Measurements from ENCODE around the gene ISCA1. TPM values are rescaled to one million over a fixed set of nuclear protein-coding genes. Genes with fewer than 3 reads are reported as not detected.

ISCA1 gene
- total RNA-seq, 1 experiment from 2014 or later = 12.5 TPM

GRCh38 chr9:86272221-86272620 is 10.1 kb downstream of the ISCA1 start:
- TF ChIP-seq CTCF (IDR thresholded peaks at IDR 0.05; ENCODE audit: unreplicated experiment) = no peak
- peaks cover 5% of the 10 kb centered on the region for H3K36me3 Mint-ChIP-seq (ENCODE audit: insufficient read depth, unreplicated experiment)
- CTCF ChIA-PET = no interaction called here

GRCh38 chr9:86263876-86264275 is 18.5 kb downstream of the ISCA1 start:
- TF ChIP-seq CTCF (IDR thresholded peaks at IDR 0.05; ENCODE audit: unreplicated experiment) = no peak
- BruUV-seq (replicated peaks) = no TSS peak
- Mint-ChIP-seq H3K36me3 (ENCODE audit: insufficient read depth, unreplicated experiment) (no peaks in the 10 kb centered on the region), H3K27me3 (ENCODE audit: unreplicated experiment) (no peaks in the 10 kb centered on the region), H3K27ac (ENCODE audit: unreplicated experiment) (no peak overlapping the region), H3K4me1 (ENCODE audit: low read depth, unreplicated experiment) (no peaks in the 10 kb centered on the region), H3K4me3 (ENCODE audit: low read depth, unreplicated experiment) (no peak overlapping the region), H3K9me3 (ENCODE audit: low read depth, unreplicated experiment) (no peaks in the 10 kb centered on the region)
- CTCF ChIA-PET = interaction anchor here (0.7 kb wide), 1 partner anchor 44 kb away, joined by 3 read pairs; no protein-coding TSS in a partner anchor
- intact Hi-C loops (cut with micrococcal nuclease; ENCODE audit: unreplicated experiment) = no loop called here
- DNase-seq = no peak

More at GRCh38 chr9:86272221-86272620, 10.1 kb downstream of the ISCA1 start:
- H3K9me3 Mint-ChIP-seq (ENCODE audit: low read depth, unreplicated experiment) = no peaks in the 10 kb centered on the region
- DNase-seq = no peak
- no peak overlapping the region for H3K27ac Mint-ChIP-seq (ENCODE audit: unreplicated experiment)
- intact Hi-C loops (cut with micrococcal nuclease; ENCODE audit: unreplicated experiment) = no loop called here
- no peaks in the 10 kb centered on the region for H3K27me3 Mint-ChIP-seq (ENCODE audit: unreplicated experiment)
- BruUV-seq (replicated peaks) = no TSS peak
- H3K4me3 Mint-ChIP-seq (ENCODE audit: low read depth, unreplicated experiment) = no peak overlapping the region
- H3K4me1 Mint-ChIP-seq (ENCODE audit: low read depth, unreplicated experiment) = peaks cover 8% of the 10 kb centered on the region

GRCh38 chr9:86262492-86262891 is 19.8 kb downstream of the ISCA1 start:
- intact Hi-C loops (cut with micrococcal nuclease; ENCODE audit: unreplicated experiment) = no loop called here
- no peak for TF ChIP-seq CTCF (IDR thresholded peaks at IDR 0.05; ENCODE audit: unreplicated experiment)
- no peak overlapping the region for H3K4me3 Mint-ChIP-seq (ENCODE audit: low read depth, unreplicated experiment)
- no peaks in the 10 kb centered on the region for H3K27me3 Mint-ChIP-seq (ENCODE audit: unreplicated experiment)
- no peak for DNase-seq
- no TSS peak for BruUV-seq (replicated peaks)
- H3K27ac Mint-ChIP-seq (ENCODE audit: unreplicated experiment) = no peak overlapping the region
- CTCF ChIA-PET = no interaction called here
- no peaks in the 10 kb centered on the region for H3K36me3 Mint-ChIP-seq (ENCODE audit: insufficient read depth, unreplicated experiment)
- no peaks in the 10 kb centered on the region for H3K4me1 Mint-ChIP-seq (ENCODE audit: low read depth, unreplicated experiment)
- no peaks in the 10 kb centered on the region for H3K9me3 Mint-ChIP-seq (ENCODE audit: low read depth, unreplicated experiment)

- no peak within 1 kb of the TSS for H3K27ac Mint-ChIP-seq (ENCODE audit: unreplicated experiment)
- no peak within 1 kb of the TSS for H3K4me3 Mint-ChIP-seq (ENCODE audit: low read depth, unreplicated experiment)
- no peak for TF ChIP-seq CTCF (IDR thresholded peaks at IDR 0.05; ENCODE audit: unreplicated experiment)
- H3K9me3 Mint-ChIP-seq (ENCODE audit: low read depth, unreplicated experiment) = no peaks in the 10 kb centered on the region
- BruUV-seq (replicated peaks) = no TSS peak
- DNase-seq = no peak
- H3K36me3 Mint-ChIP-seq (ENCODE audit: insufficient read depth, unreplicated experiment) = no peaks in the 10 kb centered on the region
- intact Hi-C loops (cut with micrococcal nuclease; ENCODE audit: unreplicated experiment) = no loop called here
- CTCF ChIA-PET = no interaction called here
- no peaks in the 10 kb centered on the region for H3K27me3 Mint-ChIP-seq (ENCODE audit: unreplicated experiment)
- H3K4me1 Mint-ChIP-seq (ENCODE audit: low read depth, unreplicated experiment) = no peaks in the 10 kb centered on the region
Observed at GRCh38 chr9:86259557-86259956, 22.8 kb downstream of the ISCA1 start, which contains the start of gene C9orf153. TSS of gene C9orf153 (minus strand) at chr9:86259657. CDS start at chr9:86229603, 30,054 bp downstream.

Measured in Calu3 (cell line).